DND-41 (cell line): ENCODE data around the gene MAP7D3.

Experiments
- ATAC-seq: fragments of 200-7000 bp; cut with Tn5 transposase; 3 replicates; pipeline ENCODE4 v1.9.1; 2021; ENCODE audit warnings: low read depth; ENCODE audit not compliant: insufficient read depth
- DNase-seq: peaks from one replicate; pipeline ENCODE4 v3.0.0-alpha.2; 2020
- H2AFZ ChIP-seq: 2 replicates; pipeline ENCODE4 v1.6.0; 2012; ENCODE audit warnings: low read depth, low read length
- H3K27ac ChIP-seq: 2 replicates; pipeline ENCODE4 v1.5.1; 2012; ENCODE audit warnings: low read length, inconsistent platforms
- H3K27me3 ChIP-seq: fragments of 200-600 bp; sonication (generic); 2 replicates; pipeline ENCODE4 v1.6.0; 2012; ENCODE audit warnings: low read length, mild to moderate bottlenecking, inconsistent platforms; ENCODE audit not compliant: insufficient read depth, poor library complexity
- H3K36me3 ChIP-seq: 2 replicates; pipeline ENCODE4 v1.5.1; 2012; ENCODE audit warnings: low read length, inconsistent platforms; ENCODE audit not compliant: insufficient read depth
- H3K4me1 ChIP-seq: 2 replicates; pipeline ENCODE4 v1.5.1; 2012; ENCODE audit warnings: mild to moderate bottlenecking, low read length; ENCODE audit not compliant: insufficient read depth
- H3K4me2 ChIP-seq: 2 replicates; pipeline ENCODE4 v1.6.0; 2012; ENCODE audit warnings: mild to moderate bottlenecking, moderate library complexity, low read length, inconsistent platforms; ENCODE audit not compliant: insufficient read depth
- H3K4me3 ChIP-seq, 2 experiments: fragments of 200-600 bp in 1 of 2; shearing (Covaris generic) in 1 of 2; 2 replicates each; pipeline ENCODE4 v1.5.1; 2012 to 2016; ENCODE audit warnings: inconsistent platforms in 2 of 2, low read length in 2 of 2, mild to moderate bottlenecking in 2 of 2, low read depth in 1 of 2, moderate library complexity in 1 of 2
- H3K79me2 ChIP-seq: 2 replicates; pipeline ENCODE4 v1.6.0; 2012; ENCODE audit warnings: low read length, inconsistent platforms; ENCODE audit not compliant: insufficient read depth
- H3K9ac ChIP-seq: 2 replicates; pipeline ENCODE4 v1.6.0; 2012; ENCODE audit warnings: low read depth, mild to moderate bottlenecking, inconsistent platforms, low read length, moderate library complexity
- H3K9me3 ChIP-seq: 2 replicates; pipeline ENCODE4 v1.5.1; 2012; ENCODE audit warnings: low read length, moderate library complexity, mild to moderate bottlenecking, inconsistent platforms; ENCODE audit not compliant: insufficient read depth, severe bottlenecking
- H4K20me1 ChIP-seq: 2 replicates; pipeline ENCODE4 v1.6.0; 2012; ENCODE audit warnings: low read length; ENCODE audit not compliant: insufficient read depth
- EZH2 ChIP-seq: IDR thresholded peaks from 3 replicates; pipeline ENCODE4 v1.6.1; 2012; ENCODE audit warnings: borderline replicate concordance, low read depth, mild to moderate bottlenecking, moderate library complexity, low read length, inconsistent platforms; ENCODE audit not compliant: severe bottlenecking
- TF ChIP-seq, protein P1 (sequence below): IDR thresholded peaks from 2 replicates; pipeline ENCODE4 v1.5.1; 2012; ENCODE audit warnings: borderline replicate concordance, low read length, moderate library complexity, mild to moderate bottlenecking; ENCODE audit not compliant: poor library complexity, severe bottlenecking; ENCODE audit errors: extremely low read depth

Gene MAP7D3

DNA sequence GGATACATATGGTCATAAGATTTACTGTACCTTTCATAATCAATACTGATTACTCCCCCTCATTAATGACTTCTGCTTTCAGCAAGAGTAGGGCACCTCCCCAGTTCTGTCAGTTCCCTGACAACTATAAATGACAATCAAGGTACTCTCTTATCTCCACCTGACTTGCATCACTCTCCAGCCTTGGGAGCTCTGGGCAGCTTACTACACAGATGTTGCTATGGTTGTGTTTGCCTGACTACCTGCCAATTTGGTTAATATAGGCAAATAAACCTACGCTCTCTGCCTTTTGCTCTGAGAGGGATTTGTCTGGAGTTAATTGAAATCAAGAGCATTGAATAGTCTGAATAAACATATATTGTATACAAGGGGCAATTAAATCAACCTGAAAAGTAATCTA lies 22.8 kb upstream of the MAP7D3 start:
- ATAC-seq (no peak), DNase-seq (no peak)
- Histone ChIP-seq H3K4me3 (no peak overlapping the region), H3K4me1 (no peaks in the 10 kb centered on the region), H3K4me2 (no peak overlapping the region), H2AFZ (no peak overlapping the region), H3K79me2 (no peaks in the 10 kb centered on the region), H4K20me1 (no peaks in the 10 kb centered on the region), H3K27me3 (no peaks in the 10 kb centered on the region), H3K9me3 (no peaks in the 10 kb centered on the region), H3K9ac (no peak overlapping the region), H3K27ac (no peak overlapping the region), H3K36me3 (no peaks in the 10 kb centered on the region)
- TF ChIP-seq, protein P1, sequence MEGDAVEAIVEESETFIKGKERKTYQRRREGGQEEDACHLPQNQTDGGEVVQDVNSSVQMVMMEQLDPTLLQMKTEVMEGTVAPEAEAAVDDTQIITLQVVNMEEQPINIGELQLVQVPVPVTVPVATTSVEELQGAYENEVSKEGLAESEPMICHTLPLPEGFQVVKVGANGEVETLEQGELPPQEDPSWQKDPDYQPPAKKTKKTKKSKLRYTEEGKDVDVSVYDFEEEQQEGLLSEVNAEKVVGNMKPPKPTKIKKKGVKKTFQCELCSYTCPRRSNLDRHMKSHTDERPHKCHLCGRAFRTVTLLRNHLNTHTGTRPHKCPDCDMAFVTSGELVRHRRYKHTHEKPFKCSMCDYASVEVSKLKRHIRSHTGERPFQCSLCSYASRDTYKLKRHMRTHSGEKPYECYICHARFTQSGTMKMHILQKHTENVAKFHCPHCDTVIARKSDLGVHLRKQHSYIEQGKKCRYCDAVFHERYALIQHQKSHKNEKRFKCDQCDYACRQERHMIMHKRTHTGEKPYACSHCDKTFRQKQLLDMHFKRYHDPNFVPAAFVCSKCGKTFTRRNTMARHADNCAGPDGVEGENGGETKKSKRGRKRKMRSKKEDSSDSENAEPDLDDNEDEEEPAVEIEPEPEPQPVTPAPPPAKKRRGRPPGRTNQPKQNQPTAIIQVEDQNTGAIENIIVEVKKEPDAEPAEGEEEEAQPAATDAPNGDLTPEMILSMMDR: no peak

GRCh38 chrX:136272325-136272724 lies 21.1 kb upstream of the MAP7D3 start:
- H4K20me1 ChIP-seq: no peaks in the 10 kb centered on the region
- ATAC-seq (no peak), DNase-seq (no peak)
- no peaks in the 10 kb centered on the region for H3K4me1 ChIP-seq
- H3K79me2 ChIP-seq: no peaks in the 10 kb centered on the region
- no peaks in the 10 kb centered on the region for H3K9me3 ChIP-seq
- H3K27me3 ChIP-seq: no peaks in the 10 kb centered on the region
- H2AFZ ChIP-seq: no peak overlapping the region
- H3K4me3 ChIP-seq: no peak overlapping the region
- no peak overlapping the region for H3K27ac ChIP-seq
- H3K9ac ChIP-seq: no peak overlapping the region
- TF ChIP-seq EZH2: no peak
- TF ChIP-seq, protein P1: no peak
- H3K36me3 ChIP-seq: no peaks in the 10 kb centered on the region
- H3K4me2 ChIP-seq: no peak overlapping the region

- no peak overlapping the region for H3K4me2 ChIP-seq
- H3K4me3 ChIP-seq: no peak overlapping the region
- no peak overlapping the region for H2AFZ ChIP-seq
- no peaks in the 10 kb centered on the region for H3K36me3 ChIP-seq
- no peaks in the 10 kb centered on the region for H3K79me2 ChIP-seq
- H3K27me3 ChIP-seq: no peaks in the 10 kb centered on the region
- TF ChIP-seq, protein P1: no peak
- no peak for TF ChIP-seq EZH2
- H4K20me1 ChIP-seq: no peaks in the 10 kb centered on the region
- no peaks in the 10 kb centered on the region for H3K4me1 ChIP-seq
- H3K9ac ChIP-seq: no peak overlapping the region
- H3K9me3 ChIP-seq: no peaks in the 10 kb centered on the region
- DNase-seq: no peak
- ATAC-seq: no peak; the same call in 2 of the 3 replicates
- no peak overlapping the region for H3K27ac ChIP-seq
These were observed 20.1 kb upstream of the MAP7D3 start for GRCh38 chrX:136271300-136271699.

GRCh38 chrX:136269921-136270320 lies 18.7 kb upstream of the MAP7D3 start:
- Histone ChIP-seq H3K27me3 (no peaks in the 10 kb centered on the region), H3K27ac (no peak overlapping the region), H3K4me2 (no peak overlapping the region), H3K36me3 (no peaks in the 10 kb centered on the region), H3K9ac (no peak overlapping the region), H3K4me3 (no peak overlapping the region), H2AFZ (no peak overlapping the region), H3K4me1 (no peaks in the 10 kb centered on the region), H3K79me2 (no peaks in the 10 kb centered on the region), H4K20me1 (no peaks in the 10 kb centered on the region), H3K9me3 (no peaks in the 10 kb centered on the region)
- TF ChIP-seq EZH2: no peak
- TF ChIP-seq, protein P1: no peak
- DNase-seq: no peak
- ATAC-seq: no peak
